GOT3 (cell line): ENCODE data around the gene HLCS.

ENCODE experiments used
- DNase-seq: peaks from one replicate; lab custom pipeline; 2025; ENCODE audit warnings: mixed read lengths; lab: John Stamatoyannopoulos, UW

The HLCS gene

DNA sequence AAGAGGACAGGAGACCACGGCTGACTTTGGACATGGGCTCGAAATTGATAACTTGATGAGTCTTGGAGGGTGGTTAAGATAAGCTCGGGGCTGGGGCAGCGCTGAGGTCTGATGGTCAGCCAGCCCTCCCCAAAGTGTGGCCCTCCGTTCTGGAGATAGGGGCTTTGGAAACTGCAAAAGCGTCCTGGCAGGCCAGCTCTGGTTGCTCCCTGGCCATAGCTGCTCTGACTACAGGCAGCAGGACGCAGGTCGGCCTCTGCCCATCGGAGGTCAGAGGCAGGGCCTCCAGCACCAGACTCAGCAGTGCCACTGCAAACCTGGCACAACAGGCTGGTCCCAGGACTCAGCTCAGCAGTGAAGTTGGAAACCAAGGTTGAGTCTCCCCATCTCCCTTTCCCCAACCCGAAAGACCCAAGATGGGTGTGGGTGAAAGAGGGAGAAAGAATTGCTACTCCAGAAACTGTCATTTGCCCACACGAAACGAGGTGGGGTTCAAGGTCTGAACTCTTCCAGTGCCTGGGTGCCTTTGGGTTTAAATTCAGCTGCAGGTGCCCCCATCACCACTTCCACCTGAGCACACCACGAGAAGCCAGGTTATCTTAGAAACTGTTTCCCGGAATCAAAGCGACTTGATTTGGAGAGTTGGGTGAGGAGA lies 262.7 kb downstream of the HLCS start:
- DNase-seq = no peak

DNA sequence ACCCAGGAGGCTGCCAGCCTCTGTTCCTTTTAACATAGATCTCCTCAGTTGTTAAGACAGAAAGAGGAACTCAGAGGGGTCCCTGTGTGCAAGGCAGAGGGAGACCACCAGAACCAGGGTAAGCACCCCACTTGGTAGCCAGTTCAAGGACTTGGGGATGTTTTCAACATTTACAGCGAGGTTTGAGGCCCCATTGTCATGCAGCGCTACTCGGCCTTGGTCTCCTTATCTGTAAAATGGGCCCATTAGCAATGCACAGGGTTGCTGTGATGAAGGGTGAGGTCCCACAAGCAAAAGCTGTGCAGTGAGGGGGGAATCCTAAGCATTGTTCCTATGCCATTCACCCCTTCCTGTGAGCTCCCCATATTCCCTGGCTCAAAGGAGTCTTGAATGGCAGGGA lies 263.3 kb downstream of the HLCS start:
- DNase-seq = no peak

DNA sequence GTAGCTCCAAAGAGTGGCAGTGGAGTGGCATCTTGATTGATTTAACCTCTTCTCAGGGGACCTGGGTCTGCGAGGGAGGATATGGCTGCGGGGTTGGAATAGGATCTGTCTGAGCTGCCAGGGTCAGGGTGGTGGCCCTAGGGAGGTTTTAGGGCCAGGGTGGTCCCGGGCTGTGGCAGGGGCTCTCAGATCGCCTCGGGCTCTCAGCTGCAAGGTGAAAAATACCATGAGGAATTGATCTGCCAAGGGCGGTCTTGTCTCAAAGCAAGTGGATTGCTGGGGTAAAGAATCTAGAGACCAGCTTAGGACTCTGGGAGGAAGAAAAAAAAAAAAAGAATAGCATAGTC lies 263.9 kb downstream of the HLCS start:
- no peak for DNase-seq

DNA sequence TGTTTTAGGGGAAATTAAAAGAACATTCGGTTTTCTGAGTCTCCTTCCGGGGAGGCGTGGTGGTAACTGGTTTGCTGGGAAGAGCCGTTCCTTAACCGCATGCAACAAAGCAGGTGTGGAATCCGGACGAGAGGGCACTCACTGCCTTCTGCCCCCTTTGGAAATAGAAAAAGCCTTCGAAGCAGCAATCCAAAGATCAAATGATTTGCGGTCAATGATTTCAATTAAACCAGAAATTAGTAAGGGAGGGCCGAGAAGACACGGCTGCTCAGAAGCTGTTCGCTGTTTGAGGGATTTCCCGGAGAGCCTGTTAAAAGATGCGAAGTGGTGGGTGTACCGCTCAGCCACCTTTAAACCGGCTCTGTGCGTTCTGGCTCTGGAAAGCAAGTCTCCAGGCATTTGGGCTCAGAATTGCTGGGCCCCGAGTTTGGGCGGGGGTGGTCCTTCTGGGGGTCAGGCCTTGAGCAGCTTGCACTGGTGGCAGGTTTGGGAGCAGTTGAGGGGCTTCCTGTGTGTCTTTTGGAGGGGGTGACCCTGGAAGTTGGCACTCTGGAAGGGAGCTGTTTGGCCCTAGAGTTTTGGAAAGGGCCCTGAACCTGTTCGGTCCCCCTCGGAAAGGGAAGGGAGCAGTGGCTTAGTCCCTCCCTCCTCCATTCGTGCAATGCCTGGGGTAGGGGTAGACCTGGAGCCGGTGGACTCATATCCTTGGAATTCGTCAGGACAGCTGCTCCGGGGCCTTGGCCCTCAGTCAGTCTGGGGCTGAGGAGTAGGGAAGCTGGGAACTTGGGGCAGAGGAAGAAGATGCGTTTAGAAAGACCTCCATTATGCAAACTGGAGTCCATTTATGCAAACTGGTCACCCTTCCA lies 264.5 kb downstream of the HLCS start:
- DNase-seq = no peak

DNA sequence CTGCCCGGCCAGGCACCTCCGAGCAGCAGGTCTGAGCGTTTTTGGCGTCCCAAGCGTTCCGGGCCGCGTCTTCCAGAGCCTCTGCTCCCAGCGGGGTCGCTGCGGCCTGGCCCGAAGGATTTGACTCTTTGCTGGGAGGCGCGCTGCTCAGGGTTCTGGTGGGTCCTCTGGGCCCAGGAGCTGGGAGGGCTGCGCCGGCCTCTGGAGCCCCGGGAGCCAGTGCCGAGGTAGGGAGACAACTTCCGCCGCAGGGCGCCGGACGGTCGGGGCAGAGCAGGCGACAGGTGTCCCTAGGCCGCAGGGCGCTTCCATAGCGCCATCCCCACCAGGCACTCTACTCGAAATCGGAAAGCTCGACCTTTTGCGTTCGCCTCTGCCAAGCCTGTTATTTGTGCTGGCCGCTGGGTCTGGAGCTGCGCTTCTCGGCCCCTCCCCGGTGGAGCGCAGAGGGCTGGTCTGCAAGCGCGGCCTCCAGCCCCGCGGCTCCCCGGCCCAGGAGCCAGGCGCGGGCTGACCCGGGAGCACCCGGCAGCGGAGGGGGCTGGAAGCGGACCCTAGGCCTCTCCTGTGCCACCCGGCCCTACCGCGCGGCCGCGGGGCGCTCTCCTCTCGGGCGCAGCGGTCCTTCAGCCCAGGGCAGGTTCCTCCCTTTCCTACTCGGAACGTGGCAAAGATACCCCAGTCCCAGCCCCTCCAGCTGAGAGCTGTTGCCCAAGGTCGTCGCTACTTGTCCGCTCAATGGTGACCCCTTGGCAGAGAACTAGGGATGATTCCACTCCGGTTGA lies 265.3 kb downstream of the HLCS start:
- no peak for DNase-seq
